Osteoblast (primary cell): ENCODE data around the gene SLC27A2. TPM values are rescaled to one million over a fixed set of nuclear protein-coding genes. Genes with fewer than 3 reads are reported as not detected.

Experiments
- DNase-seq: peaks from one replicate; pipeline ENCODE4 v3.0.0; 2011; ENCODE audit warnings: low spot score, mixed read lengths; ENCODE audit not compliant: insufficient read length; ENCODE audit errors: missing footprints
- H2AFZ ChIP-seq: 2 replicates; pipeline ENCODE4 v1.6.0; 2011; ENCODE audit warnings: mild to moderate bottlenecking, low read length
- H3K27ac ChIP-seq: 2 replicates; pipeline ENCODE4 v1.5.1; 2011; ENCODE audit warnings: mild to moderate bottlenecking, low read depth, low read length, moderate library complexity
- H3K27me3 ChIP-seq: 2 replicates; pipeline ENCODE4 v1.6.0; 2012; ENCODE audit warnings: mild to moderate bottlenecking, control low read depth, inconsistent platforms, low read length, moderate library complexity; ENCODE audit not compliant: insufficient read depth
- H3K36me3 ChIP-seq: 2 replicates; pipeline ENCODE4 v1.5.1; 2011; ENCODE audit warnings: mild to moderate bottlenecking, low read length, control low read depth, moderate library complexity; ENCODE audit not compliant: insufficient read depth
- H3K4me1 ChIP-seq: 2 replicates; pipeline ENCODE4 v1.5.1; 2011; ENCODE audit warnings: mild to moderate bottlenecking, low read length, control low read depth, moderate library complexity; ENCODE audit not compliant: insufficient read depth
- H3K4me2 ChIP-seq: 2 replicates; pipeline ENCODE4 v1.6.0; 2011; ENCODE audit warnings: mild to moderate bottlenecking, low read length; ENCODE audit not compliant: insufficient read depth
- H3K4me3 ChIP-seq: fragments of 200-600 bp; sonication (generic); 3 replicates; pipeline ENCODE4 v1.5.1; 2012; ENCODE audit warnings: mild to moderate bottlenecking, low read length, inconsistent platforms; ENCODE audit not compliant: insufficient read depth
- H3K79me2 ChIP-seq: 2 replicates; pipeline ENCODE4 v1.6.0; 2012; ENCODE audit warnings: mild to moderate bottlenecking, low read length, control low read depth, inconsistent platforms; ENCODE audit not compliant: insufficient read depth
- H3K9me3 ChIP-seq: 2 replicates; pipeline ENCODE4 v1.5.1; 2011; ENCODE audit warnings: low read depth, low read length, control low read depth
- H4K20me1 ChIP-seq: 2 replicates; pipeline ENCODE4 v1.6.0; 2012; ENCODE audit warnings: mild to moderate bottlenecking, low read length, control low read depth; ENCODE audit not compliant: insufficient read depth
- CTCF ChIP-seq: IDR thresholded peaks from 2 replicates; pipeline ENCODE4 v1.5.1; 2011; ENCODE audit warnings: mild to moderate bottlenecking, low read depth, low read length, moderate library complexity; ENCODE audit errors: extremely low read depth
- total RNA-seq: library from RNA; depleted of rRNA; stranded (reverse); fragments of >200 nt; gene quantifications from 2 replicates; pipeline ENCODE4 v1.2.3, GENCODE V29; 2012

Gene SLC27A2
- total RNA-seq, 1 donor: not detected

- Histone ChIP-seq H3K27me3 (peaks cover 48% of the 10 kb centered on the region), H3K4me1 (peaks cover 6% of the 10 kb centered on the region)
- DNase-seq: peak; percentile 85
Measured at GRCh38 chr15:50182219-50183013, 420 bp downstream of the SLC27A2 start.

GRCh38 chr15:50183112-50183794 lies 1.3 kb downstream of the SLC27A2 start:
- peak; percentile 47 for DNase-seq
- H3K4me1 ChIP-seq: peaks cover 6% of the 10 kb centered on the region
- no peaks in the 10 kb centered on the region for H3K79me2 ChIP-seq
- H4K20me1 ChIP-seq: no peaks in the 10 kb centered on the region
- no peaks in the 10 kb centered on the region for H3K9me3 ChIP-seq
- no peak overlapping the region for H3K27ac ChIP-seq
- no peaks in the 10 kb centered on the region for H3K36me3 ChIP-seq
- peaks cover 40% of the 10 kb centered on the region for H3K27me3 ChIP-seq
- TF ChIP-seq CTCF: no peak
- no peak overlapping the region for H3K4me3 ChIP-seq
- H2AFZ ChIP-seq: no peak overlapping the region
- H3K4me2 ChIP-seq: no peak overlapping the region

More at GRCh38 chr15:50182219-50183013, 420 bp downstream of the SLC27A2 start:
- TF ChIP-seq CTCF: no peak
- no peaks in the 10 kb centered on the region for H3K79me2 ChIP-seq
- no peak overlapping the region for H3K27ac ChIP-seq
- H4K20me1 ChIP-seq: no peaks in the 10 kb centered on the region
- H3K9me3 ChIP-seq: no peaks in the 10 kb centered on the region
- H2AFZ ChIP-seq: peak overlapping the region; percentile 70
- H3K36me3 ChIP-seq: no peaks in the 10 kb centered on the region
- peak overlapping the region; percentile 79 for H3K4me2 ChIP-seq
- H3K4me3 ChIP-seq: peak overlapping the region; percentile 69

- Histone ChIP-seq H3K36me3 (no peaks in the 10 kb centered on the region), H4K20me1 (no peaks in the 10 kb centered on the region), H3K79me2 (no peaks in the 10 kb centered on the region), H3K4me2 (no peak overlapping the region), H3K27me3 (peaks cover 35% of the 10 kb centered on the region), H2AFZ (no peak overlapping the region), H3K4me1 (peaks cover 6% of the 10 kb centered on the region), H3K27ac (no peak overlapping the region), H3K9me3 (no peaks in the 10 kb centered on the region), H3K4me3 (no peak overlapping the region)
- no peak for TF ChIP-seq CTCF
- DNase-seq: no peak
Measured at GRCh38 chr15:50184863-50185504, 3.0 kb downstream of the SLC27A2 start.

- TF ChIP-seq CTCF: no peak
- H3K4me3 ChIP-seq: no peak overlapping the region
- DNase-seq: no peak
Measured at GRCh38 chr15:50186090-50186489, 4.1 kb downstream of the SLC27A2 start.

More at GRCh38 chr15:50186090-50186489, 4.1 kb downstream of the SLC27A2 start:
- H3K4me1 ChIP-seq: peaks cover 6% of the 10 kb centered on the region
- H3K27me3 ChIP-seq: peaks cover 31% of the 10 kb centered on the region
- H2AFZ ChIP-seq: no peak overlapping the region
- H3K9me3 ChIP-seq: no peaks in the 10 kb centered on the region
- no peaks in the 10 kb centered on the region for H3K36me3 ChIP-seq
- no peak overlapping the region for H3K4me2 ChIP-seq
- H4K20me1 ChIP-seq: no peaks in the 10 kb centered on the region
- H3K79me2 ChIP-seq: no peaks in the 10 kb centered on the region
- no peak overlapping the region for H3K27ac ChIP-seq
